ENCODE data around the gene TMEM154.

Gene TMEM154

GRCh38 chr4:152620218-152620617, 59.6 kb downstream of the TMEM154 start:
- Histone ChIP-seq H3K27ac (ENCODE audit: insufficient read depth in 1 of 2, low read depth in 1 of 2, low read length in 2 of 2, poor library complexity in 1 of 2, severe bottlenecking in 2 of 2) (no peak overlapping the region), H3K27me3 (replicated peaks in 2 of 5; ENCODE audit: control insufficient read depth in 4 of 5, insufficient read depth in 5 of 5, low read length in 4 of 5) (no peaks in the 10 kb centered on the region), H3K4me3 (ENCODE audit: control insufficient read depth in 1 of 7, extremely low read depth in 1 of 7, insufficient read depth in 4 of 7, low read depth in 2 of 7, low read length in 6 of 7) (no peak overlapping the region), H3K36me3 (ENCODE audit: control insufficient read depth in 4 of 4, insufficient read depth in 4 of 4, low read length in 3 of 4) (no peaks in the 10 kb centered on the region), H3K9me3 (ENCODE audit: control extremely low read depth in 1 of 5, control insufficient read depth in 4 of 5, insufficient read depth in 2 of 5, low read depth in 1 of 5, low read length in 4 of 5) (no peaks in the 10 kb centered on the region), H3K4me1 (ENCODE audit: control extremely low read depth in 1 of 4, control insufficient read depth in 4 of 4, insufficient read depth in 4 of 4, low read length in 3 of 4) (no peaks in the 10 kb centered on the region)
- ChIA-PET CTCF (no interaction called here), POLR2A (no interaction called here)
- DNase-seq, result no peak
- WGBS (ENCODE audit: insufficient coverage), result 100% methylated on average over 1 of the region's 1 CpG

DNA sequence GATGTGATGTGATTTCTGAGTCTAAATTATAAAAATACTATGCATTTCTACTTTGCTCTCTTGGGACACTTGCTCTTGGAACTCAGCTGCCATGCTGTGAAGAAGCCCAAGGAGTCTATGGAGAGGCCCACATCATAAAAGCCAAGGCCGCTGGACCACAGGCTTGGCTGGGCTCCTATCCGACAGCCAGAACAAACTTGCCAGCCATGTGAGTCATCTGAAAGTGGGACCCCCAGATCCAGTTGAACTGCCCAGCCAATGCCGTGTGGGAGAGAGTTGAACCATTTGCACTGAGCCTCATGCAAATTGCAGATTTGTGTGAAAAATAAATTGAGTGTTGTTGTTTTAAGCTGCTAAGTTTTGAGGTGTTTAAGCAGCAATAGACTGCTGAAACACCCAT, 60.2 kb downstream of the TMEM154 start:
- ChIA-PET POLR2A (no interaction called here), CTCF (no interaction called here)
- Histone ChIP-seq H3K27me3 (replicated peaks in 2 of 5; ENCODE audit: control insufficient read depth in 4 of 5, insufficient read depth in 5 of 5, low read length in 4 of 5) (no peaks in the 10 kb centered on the region), H3K27ac (ENCODE audit: insufficient read depth in 1 of 2, low read depth in 1 of 2, low read length in 2 of 2, poor library complexity in 1 of 2, severe bottlenecking in 2 of 2) (no peak overlapping the region), H3K4me1 (ENCODE audit: control extremely low read depth in 1 of 4, control insufficient read depth in 4 of 4, insufficient read depth in 4 of 4, low read length in 3 of 4) (no peaks in the 10 kb centered on the region), H3K36me3 (ENCODE audit: control insufficient read depth in 4 of 4, insufficient read depth in 4 of 4, low read length in 3 of 4) (no peaks in the 10 kb centered on the region), H3K4me3 (ENCODE audit: control insufficient read depth in 1 of 7, extremely low read depth in 1 of 7, insufficient read depth in 4 of 7, low read depth in 2 of 7, low read length in 6 of 7) (no peak overlapping the region), H3K9me3 (ENCODE audit: control extremely low read depth in 1 of 5, control insufficient read depth in 4 of 5, insufficient read depth in 2 of 5, low read depth in 1 of 5, low read length in 4 of 5) (no peaks in the 10 kb centered on the region)
- 100% methylated on average over 3 of the region's 3 CpGs for WGBS (ENCODE audit: insufficient coverage)
- DNase-seq, result no peak

- CTCF ChIA-PET, result no interaction called here
- 100% methylated on average over 4 of the region's 4 CpGs for WGBS (ENCODE audit: insufficient coverage)
- Histone ChIP-seq H3K27me3 (replicated peaks in 2 of 5; ENCODE audit: control insufficient read depth in 4 of 5, insufficient read depth in 5 of 5, low read length in 4 of 5) (no peaks in the 10 kb centered on the region), H3K27ac (ENCODE audit: insufficient read depth in 1 of 2, low read depth in 1 of 2, low read length in 2 of 2, poor library complexity in 1 of 2, severe bottlenecking in 2 of 2) (no peak overlapping the region), H3K4me1 (ENCODE audit: control extremely low read depth in 1 of 4, control insufficient read depth in 4 of 4, insufficient read depth in 4 of 4, low read length in 3 of 4) (no peaks in the 10 kb centered on the region), H3K36me3 (ENCODE audit: control insufficient read depth in 4 of 4, insufficient read depth in 4 of 4, low read length in 3 of 4) (no peaks in the 10 kb centered on the region), H3K9me3 (ENCODE audit: control extremely low read depth in 1 of 5, control insufficient read depth in 4 of 5, insufficient read depth in 2 of 5, low read depth in 1 of 5, low read length in 4 of 5) (no peaks in the 10 kb centered on the region), H3K4me3 (ENCODE audit: control insufficient read depth in 1 of 7, extremely low read depth in 1 of 7, insufficient read depth in 4 of 7, low read depth in 2 of 7, low read length in 6 of 7) (no peak overlapping the region)
- POLR2A ChIA-PET, result no interaction called here
- DNase-seq, result no peak
Observed at GRCh38 chr4:152618971-152619370, 60.8 kb downstream of the TMEM154 start.

DNA sequence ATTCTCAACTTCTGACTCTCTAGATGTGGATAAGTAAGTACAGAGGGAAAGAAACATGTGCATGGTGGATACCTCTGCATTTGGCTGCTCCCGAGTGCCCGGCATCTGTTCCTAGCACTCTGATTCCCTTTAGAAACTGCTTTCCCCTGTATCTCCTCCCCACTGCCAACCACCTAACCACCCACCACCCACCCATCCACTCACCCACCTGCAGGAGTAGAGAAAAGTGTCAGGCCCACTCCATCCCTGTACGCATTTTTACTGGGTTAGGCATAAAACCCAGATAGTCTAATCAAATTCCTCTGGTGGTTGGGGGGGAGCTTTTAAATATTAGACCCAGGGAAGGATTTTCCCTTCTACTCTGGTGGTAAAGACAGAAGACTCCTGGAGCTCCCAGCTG, 63.0 kb downstream of the TMEM154 start:
- Histone ChIP-seq H3K27me3 (replicated peaks in 2 of 5; ENCODE audit: control insufficient read depth in 4 of 5, insufficient read depth in 5 of 5, low read length in 4 of 5) (no peaks in the 10 kb centered on the region), H3K4me1 (ENCODE audit: control extremely low read depth in 1 of 4, control insufficient read depth in 4 of 4, insufficient read depth in 4 of 4, low read length in 3 of 4) (no peaks in the 10 kb centered on the region), H3K9me3 (ENCODE audit: control extremely low read depth in 1 of 5, control insufficient read depth in 4 of 5, insufficient read depth in 2 of 5, low read depth in 1 of 5, low read length in 4 of 5) (no peaks in the 10 kb centered on the region), H3K4me3 (ENCODE audit: control insufficient read depth in 1 of 7, extremely low read depth in 1 of 7, insufficient read depth in 4 of 7, low read depth in 2 of 7, low read length in 6 of 7) (no peak overlapping the region), H3K27ac (ENCODE audit: insufficient read depth in 1 of 2, low read depth in 1 of 2, low read length in 2 of 2, poor library complexity in 1 of 2, severe bottlenecking in 2 of 2) (no peak overlapping the region), H3K36me3 (ENCODE audit: control insufficient read depth in 4 of 4, insufficient read depth in 4 of 4, low read length in 3 of 4) (no peaks in the 10 kb centered on the region)
- ChIA-PET CTCF (interaction anchor here (0.9 kb wide), 1 partner anchor 18 kb away, joined by 3 read pairs; no protein-coding TSS in a partner anchor), POLR2A (no interaction called here)
- DNase-seq, result no peak
- WGBS (ENCODE audit: insufficient coverage), result no CpG with 5 or more reads among the region's 3 CpGs

- Histone ChIP-seq H3K27ac (ENCODE audit: insufficient read depth in 1 of 2, low read depth in 1 of 2, low read length in 2 of 2, poor library complexity in 1 of 2, severe bottlenecking in 2 of 2) (no peak overlapping the region), H3K4me3 (ENCODE audit: control insufficient read depth in 1 of 7, extremely low read depth in 1 of 7, insufficient read depth in 4 of 7, low read depth in 2 of 7, low read length in 6 of 7) (no peak overlapping the region), H3K36me3 (ENCODE audit: control insufficient read depth in 4 of 4, insufficient read depth in 4 of 4, low read length in 3 of 4) (no peaks in the 10 kb centered on the region), H3K9me3 (ENCODE audit: control extremely low read depth in 1 of 5, control insufficient read depth in 4 of 5, insufficient read depth in 2 of 5, low read depth in 1 of 5, low read length in 4 of 5) (no peaks in the 10 kb centered on the region), H3K27me3 (replicated peaks in 2 of 5; ENCODE audit: control insufficient read depth in 4 of 5, insufficient read depth in 5 of 5, low read length in 4 of 5) (no peaks in the 10 kb centered on the region), H3K4me1 (ENCODE audit: control extremely low read depth in 1 of 4, control insufficient read depth in 4 of 4, insufficient read depth in 4 of 4, low read length in 3 of 4) (peaks cover 0 to 4% (median 0%) of the 10 kb centered on the region in 4 experiments)
- POLR2A ChIA-PET, result no interaction called here
- CTCF ChIA-PET, result no interaction called here
- 89% methylated on average over 11 of the region's 11 CpGs for WGBS (ENCODE audit: insufficient coverage)
- no peak for DNase-seq
Observed at GRCh38 chr4:152613841-152614721, 65.7 kb downstream of the TMEM154 start.

- no peaks in the 10 kb centered on the region for H3K27me3 ChIP-seq (replicated peaks in 2 of 5; ENCODE audit: control insufficient read depth in 4 of 5, insufficient read depth in 5 of 5, low read length in 4 of 5)
- no peaks in the 10 kb centered on the region for H3K9me3 ChIP-seq (ENCODE audit: control extremely low read depth in 1 of 5, control insufficient read depth in 4 of 5, insufficient read depth in 2 of 5, low read depth in 1 of 5, low read length in 4 of 5)
- no peaks in the 10 kb centered on the region for H3K36me3 ChIP-seq (ENCODE audit: control insufficient read depth in 4 of 4, insufficient read depth in 4 of 4, low read length in 3 of 4)
- DNase-seq, result no peak
- POLR2A ChIA-PET, result no interaction called here
- CTCF ChIA-PET, result interaction anchor here (1.0 to 1.1 kb wide), 2 partner anchors 60 to 69 kb away, joined by 3 read pairs; no protein-coding TSS in a partner anchor
- no peak overlapping the region for H3K4me3 ChIP-seq (ENCODE audit: control insufficient read depth in 1 of 7, extremely low read depth in 1 of 7, insufficient read depth in 4 of 7, low read depth in 2 of 7, low read length in 6 of 7)
- whole genome bisulfite sequencing (ENCODE audit: insufficient coverage), result 100% methylated on average over 1 of the region's 3 CpGs
- H3K4me1 ChIP-seq (ENCODE audit: control extremely low read depth in 1 of 4, control insufficient read depth in 4 of 4, insufficient read depth in 4 of 4, low read length in 3 of 4), result peaks cover 0 to 4% (median 0%) of the 10 kb centered on the region in 4 experiments
- H3K27ac ChIP-seq (ENCODE audit: insufficient read depth in 1 of 2, low read depth in 1 of 2, low read length in 2 of 2, poor library complexity in 1 of 2, severe bottlenecking in 2 of 2), result no peak overlapping the region
Observed at GRCh38 chr4:152613351-152613750, 66.4 kb downstream of the TMEM154 start.

- POLR2A ChIA-PET, result no interaction called here
- Histone ChIP-seq H3K27me3 (replicated peaks in 2 of 5; ENCODE audit: control insufficient read depth in 4 of 5, insufficient read depth in 5 of 5, low read length in 4 of 5) (no peaks in the 10 kb centered on the region), H3K4me1 (ENCODE audit: control extremely low read depth in 1 of 4, control insufficient read depth in 4 of 4, insufficient read depth in 4 of 4, low read length in 3 of 4) (peaks cover 0 to 4% (median 0%) of the 10 kb centered on the region in 4 experiments), H3K9me3 (ENCODE audit: control extremely low read depth in 1 of 5, control insufficient read depth in 4 of 5, insufficient read depth in 2 of 5, low read depth in 1 of 5, low read length in 4 of 5) (no peaks in the 10 kb centered on the region), H3K27ac (ENCODE audit: insufficient read depth in 1 of 2, low read depth in 1 of 2, low read length in 2 of 2, poor library complexity in 1 of 2, severe bottlenecking in 2 of 2) (no peak overlapping the region), H3K36me3 (ENCODE audit: control insufficient read depth in 4 of 4, insufficient read depth in 4 of 4, low read length in 3 of 4) (no peaks in the 10 kb centered on the region), H3K4me3 (ENCODE audit: control insufficient read depth in 1 of 7, extremely low read depth in 1 of 7, insufficient read depth in 4 of 7, low read depth in 2 of 7, low read length in 6 of 7) (no peak overlapping the region)
- DNase-seq, result no peak
- CTCF ChIA-PET, result interaction anchor here (1.3 kb wide), 1 partner anchor 20 kb away, joined by 3 read pairs; no protein-coding TSS in a partner anchor
Observed at GRCh38 chr4:152610131-152610530, 69.7 kb downstream of the TMEM154 start.

Data from common myeloid progenitor, CD34-positive (primary cell).